DOHH2 (cell line): Measurements from ENCODE around the gene NIPBL.

Experiments
- H3F3A ChIP-seq: fragments of 200-600 bp; sonication (generic), shearing (Covaris generic); 2 replicates; pipeline ENCODE4 v1.6.0; 2016; ENCODE audit warnings: antibody characterized with exemption, mild to moderate bottlenecking; ENCODE audit not compliant: control insufficient read depth, insufficient read depth
- H3K27ac ChIP-seq: fragments of 200-600 bp; sonication (generic); 2 replicates; pipeline ENCODE4 v1.5.1; 2014; ENCODE audit warnings: low read depth, mild to moderate bottlenecking, low read length, moderate library complexity
- H3K27me3 ChIP-seq: fragments of 200-600 bp; sonication (generic); 2 replicates; pipeline ENCODE4 v1.6.1; 2014; ENCODE audit warnings: mild to moderate bottlenecking, low read length, mixed read lengths; ENCODE audit not compliant: control insufficient read depth
- H3K36me3 ChIP-seq: fragments of 200-600 bp; sonication (generic); 2 replicates; pipeline ENCODE4 v1.6.1; 2014; ENCODE audit warnings: mild to moderate bottlenecking, low read length, moderate library complexity, mixed read lengths; ENCODE audit not compliant: control insufficient read depth
- H3K4me1 ChIP-seq: fragments of 200-600 bp; sonication (generic); 2 replicates; pipeline ENCODE4 v1.6.1; 2014; ENCODE audit warnings: mild to moderate bottlenecking, low read length, mixed read lengths; ENCODE audit not compliant: control insufficient read depth
- H3K4me2 ChIP-seq: fragments of 200-600 bp; sonication (generic); 2 replicates; pipeline ENCODE4 v1.6.0; 2014; ENCODE audit warnings: mild to moderate bottlenecking, low read length, moderate library complexity
- H3K4me3 ChIP-seq: fragments of 200-600 bp; sonication (generic); 2 replicates; pipeline ENCODE4 v1.5.1; 2014; ENCODE audit warnings: mild to moderate bottlenecking, low read length, mixed read lengths
- H3K79me2 ChIP-seq: fragments of 200-600 bp; sonication (generic); 2 replicates; pipeline ENCODE4 v1.6.1; 2014; ENCODE audit warnings: mild to moderate bottlenecking, low read length, mixed read lengths; ENCODE audit not compliant: control insufficient read depth
- H3K9me2 ChIP-seq: fragments of 200-600 bp; sonication (generic); replicated peaks from 2 replicates; pipeline ENCODE4 v1.6.1; 2014; ENCODE audit warnings: mild to moderate bottlenecking, low read length, mixed read lengths; ENCODE audit not compliant: control insufficient read depth
- H3K9me3 ChIP-seq: fragments of 200-600 bp; sonication (generic); 2 replicates; pipeline ENCODE4 v1.6.1; 2014; ENCODE audit warnings: antibody characterized with exemption, low read length, mixed read lengths; ENCODE audit not compliant: control insufficient read depth, insufficient read depth
- H4K20me1 ChIP-seq: fragments of 200-600 bp; sonication (generic); 2 replicates; pipeline ENCODE4 v1.6.0; 2014; ENCODE audit warnings: low read depth, mild to moderate bottlenecking, antibody characterized with exemption, low read length, moderate library complexity; ENCODE audit not compliant: control insufficient read depth, insufficient read depth
- EZH2phosphoT487 ChIP-seq: fragments of 200-600 bp; sonication (generic); IDR thresholded peaks from 2 replicates; pipeline ENCODE4 v1.6.1; 2017; ENCODE audit warnings: borderline replicate concordance, mild to moderate bottlenecking, antibody characterized with exemption, low read length, moderate library complexity, mixed read lengths
- TF ChIP-seq, protein P1 (sequence below): fragments of 200-600 bp; sonication (generic); IDR thresholded peaks from one replicate; pipeline ENCODE4 v1.5.1; 2014; ENCODE audit warnings: antibody characterized with exemption, mild to moderate bottlenecking, low read depth, low read length; ENCODE audit not compliant: poor library complexity, severe bottlenecking

The NIPBL gene

DNA sequence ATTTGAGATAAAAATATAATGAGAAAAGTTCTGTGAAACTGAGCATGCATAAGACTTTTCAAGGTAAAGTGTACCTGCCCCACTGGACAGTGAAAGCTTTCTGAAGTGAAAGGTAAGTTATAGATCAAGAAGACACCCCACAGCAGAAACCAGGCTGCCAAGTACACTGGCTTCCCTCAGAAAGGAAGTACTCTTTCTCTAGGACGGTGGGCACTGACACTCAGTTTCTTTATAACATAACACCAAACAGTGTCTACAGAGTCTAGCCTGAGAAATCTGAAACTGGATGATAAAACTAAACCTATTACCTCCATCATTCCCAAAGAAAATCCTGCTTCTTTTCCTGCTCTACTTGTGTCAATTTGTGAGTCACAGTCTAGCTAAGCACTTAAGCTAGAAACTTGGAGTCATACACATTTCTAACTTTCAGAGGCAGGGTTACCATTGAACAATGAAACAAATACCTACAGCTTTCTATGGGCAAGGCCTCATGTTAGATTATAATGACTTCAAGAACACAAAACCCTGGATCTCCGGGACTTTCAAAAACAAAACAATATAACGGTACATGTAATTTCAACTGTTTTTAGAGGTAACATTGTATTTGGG, 235.9 kb downstream of the NIPBL start:
- no peak overlapping the region for H3K4me2 ChIP-seq
- no peak overlapping the region for H3K4me3 ChIP-seq
- no peaks in the 10 kb centered on the region for H3K4me1 ChIP-seq
- H3F3A ChIP-seq, result no peaks in the 10 kb centered on the region
- no peaks in the 10 kb centered on the region for H3K27me3 ChIP-seq
- no peak overlapping the region for H3K27ac ChIP-seq
- H3K9me2 ChIP-seq, result no peaks in the 10 kb centered on the region
- TF ChIP-seq EZH2phosphoT487, result no peak
- TF ChIP-seq, protein P1, sequence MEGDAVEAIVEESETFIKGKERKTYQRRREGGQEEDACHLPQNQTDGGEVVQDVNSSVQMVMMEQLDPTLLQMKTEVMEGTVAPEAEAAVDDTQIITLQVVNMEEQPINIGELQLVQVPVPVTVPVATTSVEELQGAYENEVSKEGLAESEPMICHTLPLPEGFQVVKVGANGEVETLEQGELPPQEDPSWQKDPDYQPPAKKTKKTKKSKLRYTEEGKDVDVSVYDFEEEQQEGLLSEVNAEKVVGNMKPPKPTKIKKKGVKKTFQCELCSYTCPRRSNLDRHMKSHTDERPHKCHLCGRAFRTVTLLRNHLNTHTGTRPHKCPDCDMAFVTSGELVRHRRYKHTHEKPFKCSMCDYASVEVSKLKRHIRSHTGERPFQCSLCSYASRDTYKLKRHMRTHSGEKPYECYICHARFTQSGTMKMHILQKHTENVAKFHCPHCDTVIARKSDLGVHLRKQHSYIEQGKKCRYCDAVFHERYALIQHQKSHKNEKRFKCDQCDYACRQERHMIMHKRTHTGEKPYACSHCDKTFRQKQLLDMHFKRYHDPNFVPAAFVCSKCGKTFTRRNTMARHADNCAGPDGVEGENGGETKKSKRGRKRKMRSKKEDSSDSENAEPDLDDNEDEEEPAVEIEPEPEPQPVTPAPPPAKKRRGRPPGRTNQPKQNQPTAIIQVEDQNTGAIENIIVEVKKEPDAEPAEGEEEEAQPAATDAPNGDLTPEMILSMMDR, result no peak
- no peaks in the 10 kb centered on the region for H3K79me2 ChIP-seq
- no peaks in the 10 kb centered on the region for H4K20me1 ChIP-seq
- no peaks in the 10 kb centered on the region for H3K36me3 ChIP-seq
- no peaks in the 10 kb centered on the region for H3K9me3 ChIP-seq
